Measurements from ENCODE around the gene HPS5.

- no peak for TF ChIP-seq ZFP3 (tag by site-specific recombination; IDR thresholded peaks at IDR 0.05; ENCODE audit: low read depth)
- TF ChIP-seq ZNF548 (tag by site-specific recombination; IDR thresholded peaks at IDR 0.05) = no peak
- TF ChIP-seq WT1 (tag by site-specific recombination; IDR thresholded peaks at IDR 0.05) = no peak
- no peak for TF ChIP-seq ZNF274 (IDR thresholded peaks at IDR 0.05; ENCODE audit: low read length)
- no peak for TF ChIP-seq ZNF274 (tag by site-specific recombination; IDR thresholded peaks at IDR 0.05; ENCODE audit: borderline replicate concordance)
- no peak for TF ChIP-seq CTCF (tag by site-specific recombination; IDR thresholded peaks at IDR 0.05)
- no peak for TF ChIP-seq ZNF529 (tag by site-specific recombination; IDR thresholded peaks at IDR 0.05; ENCODE audit: insufficient replicate concordance)
- no peak for TF ChIP-seq ZNF768 (tag by site-specific recombination; IDR thresholded peaks at IDR 0.05)
- TF ChIP-seq ZNF350 (tag by site-specific recombination; IDR thresholded peaks at IDR 0.05) = no peak
- TF ChIP-seq ZNF777 (tag by site-specific recombination; IDR thresholded peaks at IDR 0.05; ENCODE audit: borderline replicate concordance) = no peak
- TF ChIP-seq ZIC2 (tag by site-specific recombination; IDR thresholded peaks at IDR 0.05) = no peak
- no peak for TF ChIP-seq PRDM10 (tag by site-specific recombination; IDR thresholded peaks at IDR 0.05)
- TF ChIP-seq ZNF610 (tag by site-specific recombination; IDR thresholded peaks at IDR 0.05; ENCODE audit: borderline replicate concordance) = no peak
- no peak for TF ChIP-seq ZNF19 (tag by site-specific recombination; IDR thresholded peaks at IDR 0.05; ENCODE audit: low read depth)
- TF ChIP-seq KLF1 (tag by site-specific recombination; IDR thresholded peaks at IDR 0.05) = no peak
These were observed 92.4 kb downstream of the HPS5 start for GRCh38 chr11:18229501-18229900.
